ENCODE data around the gene MCOLN3.

DNA sequence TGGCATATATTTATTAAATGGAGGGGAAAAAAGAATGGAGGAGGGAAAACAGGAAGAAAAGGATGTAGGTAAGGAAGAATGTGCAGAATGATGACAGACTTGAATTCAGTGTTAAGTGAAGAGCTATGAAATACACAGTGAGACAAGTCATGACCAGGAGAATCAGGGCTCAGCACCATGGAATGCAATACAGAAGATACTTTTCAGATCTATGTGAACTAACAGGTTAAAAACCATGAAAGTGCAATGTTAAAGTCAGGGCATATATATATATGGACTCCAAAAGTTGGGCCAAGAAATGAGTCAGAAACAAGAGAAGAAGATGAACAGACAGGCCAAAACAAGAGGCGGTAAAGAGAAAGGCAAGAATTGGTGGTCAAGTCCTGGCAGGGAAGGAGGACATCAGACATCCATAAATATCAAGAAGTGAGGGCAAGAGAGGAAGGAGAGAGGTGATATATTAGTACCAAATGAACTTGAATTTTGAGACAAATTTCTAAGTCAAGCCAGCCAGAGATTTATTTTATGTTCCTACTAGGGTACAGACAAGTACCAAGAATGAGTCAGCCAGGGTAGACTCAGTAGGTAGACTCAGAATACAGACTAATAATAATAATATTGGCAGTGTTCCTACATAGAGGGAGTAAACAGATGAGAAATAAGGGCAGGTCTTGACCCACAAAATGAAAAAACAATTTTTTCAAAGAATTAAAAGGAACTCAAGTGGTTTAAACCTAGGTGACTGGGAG, 39.5 kb upstream of the MCOLN3 start:
- TF ChIP-seq POLR2A (IDR thresholded peaks at IDR 0.05; ENCODE audit: low read depth, low read length) (no peak), TAF1 (IDR thresholded peaks at IDR 0.05; ENCODE audit: borderline replicate concordance, low read depth, low read length) (no peak), POLR2AphosphoS5 (IDR thresholded peaks at IDR 0.05; ENCODE audit: low read depth, low read length) (no peak)
